SK-N-SH (cell line): Measurements from ENCODE around the gene CCDC138.

ENCODE experiments used
- CHD2 ChIP-seq: fragments of 150-350 bp; IDR thresholded peaks from 2 replicates; pipeline ENCODE4 v1.6.1; 2018; ENCODE audit warnings: low read length; ENCODE audit not compliant: partially characterized antibody
- ELF1 ChIP-seq: IDR thresholded peaks from 2 replicates; pipeline ENCODE4 v1.4.0; 2012
- EP300 ChIP-seq, 2 experiments: IDR thresholded peaks; 2 replicates each; pipeline versions ENCODE4 v1.4.0 to v1.6.1; 2012; ENCODE audit warnings: borderline replicate concordance in 1 of 2, low read depth in 1 of 2, low read length in 1 of 2
- EZH2phosphoT487 ChIP-seq: fragments of 200-600 bp; sonication (generic); IDR thresholded peaks from 2 replicates; pipeline ENCODE4 v1.6.1; 2017; ENCODE audit warnings: low read depth, mixed run types, mild to moderate bottlenecking, antibody characterized with exemption, moderate library complexity, borderline replicate concordance
- FOXM1 ChIP-seq: IDR thresholded peaks from 2 replicates; pipeline ENCODE4 v1.4.0; 2012; ENCODE audit warnings: low read depth, mild to moderate bottlenecking
- MXI1 ChIP-seq: IDR thresholded peaks from 2 replicates; pipeline ENCODE4 v1.6.1; 2012; ENCODE audit warnings: mild to moderate bottlenecking, low read depth, low read length, improper control_type of control experiment
- NFIC ChIP-seq: IDR thresholded peaks from 2 replicates; pipeline ENCODE4 v1.4.0; 2012; ENCODE audit warnings: borderline replicate concordance
- POLR2AphosphoS5 ChIP-seq: IDR thresholded peaks from 2 replicates; pipeline ENCODE4 v1.6.1; 2012; ENCODE audit warnings: low read depth, low read length
- RFX5 ChIP-seq: IDR thresholded peaks from 2 replicates; pipeline ENCODE4 v1.6.1; 2012; ENCODE audit warnings: mild to moderate bottlenecking, improper control_type of control experiment, low read length
- RXRA ChIP-seq: IDR thresholded peaks from 2 replicates; pipeline ENCODE4 v1.4.0; 2012; ENCODE audit warnings: low read depth, mild to moderate bottlenecking, borderline replicate concordance
- TAF1 ChIP-seq: IDR thresholded peaks from 2 replicates; pipeline ENCODE4 v1.6.1; 2012; ENCODE audit warnings: low read depth, mild to moderate bottlenecking, low read length, moderate library complexity, borderline replicate concordance
- YY1 ChIP-seq: IDR thresholded peaks from 2 replicates; pipeline ENCODE4 v1.4.0; 2012; ENCODE audit warnings: low read depth, mild to moderate bottlenecking
- TF ChIP-seq, protein P1 (sequence below): fragments of 200-600 bp; sonication (generic); IDR thresholded peaks from 2 replicates; pipeline ENCODE4 v1.6.1; 2017; ENCODE audit warnings: antibody characterized with exemption, mild to moderate bottlenecking, moderate library complexity

DNA sequence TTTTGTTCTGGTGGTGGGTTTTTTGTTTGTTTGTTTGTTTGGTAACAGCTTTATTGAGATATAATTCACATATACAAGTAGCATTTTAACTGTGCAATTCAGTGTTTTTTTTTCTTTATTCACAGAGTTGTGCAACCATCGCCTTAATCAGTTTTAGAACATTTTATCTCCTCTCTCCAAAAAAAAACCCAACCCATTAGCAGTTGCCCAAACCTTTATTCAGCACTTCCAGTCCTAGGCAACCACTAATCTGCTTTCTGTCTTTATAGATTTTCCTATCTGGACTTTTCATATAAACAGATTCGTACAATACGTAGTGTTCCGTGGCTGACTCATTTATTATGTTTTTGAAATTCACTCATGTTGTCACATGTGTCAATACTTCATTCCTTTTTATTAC lies 38.7 kb downstream of the CCDC138 start:
- TF ChIP-seq EZH2phosphoT487 (no peak), RFX5 (no peak), YY1 (no peak), TAF1 (no peak), POLR2AphosphoS5 (no peak), NFIC (no peak), EP300 (IDR thresholded peaks at IDR 0.05; ENCODE audit: borderline replicate concordance in 1 of 2, low read depth in 1 of 2, low read length in 1 of 2) (no peak), FOXM1 (no peak), ELF1 (no peak), MXI1 (no peak), RXRA (no peak), CHD2 (no peak)
- TF ChIP-seq, protein P1, sequence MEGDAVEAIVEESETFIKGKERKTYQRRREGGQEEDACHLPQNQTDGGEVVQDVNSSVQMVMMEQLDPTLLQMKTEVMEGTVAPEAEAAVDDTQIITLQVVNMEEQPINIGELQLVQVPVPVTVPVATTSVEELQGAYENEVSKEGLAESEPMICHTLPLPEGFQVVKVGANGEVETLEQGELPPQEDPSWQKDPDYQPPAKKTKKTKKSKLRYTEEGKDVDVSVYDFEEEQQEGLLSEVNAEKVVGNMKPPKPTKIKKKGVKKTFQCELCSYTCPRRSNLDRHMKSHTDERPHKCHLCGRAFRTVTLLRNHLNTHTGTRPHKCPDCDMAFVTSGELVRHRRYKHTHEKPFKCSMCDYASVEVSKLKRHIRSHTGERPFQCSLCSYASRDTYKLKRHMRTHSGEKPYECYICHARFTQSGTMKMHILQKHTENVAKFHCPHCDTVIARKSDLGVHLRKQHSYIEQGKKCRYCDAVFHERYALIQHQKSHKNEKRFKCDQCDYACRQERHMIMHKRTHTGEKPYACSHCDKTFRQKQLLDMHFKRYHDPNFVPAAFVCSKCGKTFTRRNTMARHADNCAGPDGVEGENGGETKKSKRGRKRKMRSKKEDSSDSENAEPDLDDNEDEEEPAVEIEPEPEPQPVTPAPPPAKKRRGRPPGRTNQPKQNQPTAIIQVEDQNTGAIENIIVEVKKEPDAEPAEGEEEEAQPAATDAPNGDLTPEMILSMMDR = no peak
